DMS 273 treated with DMSO at 0.1 percent for 48 hours (cell line): ENCODE measurements around the gene KIF1A.

Experiments used
- DNase-seq: peaks from one replicate; lab custom pipeline; 2025; lab: John Stamatoyannopoulos, UW

Gene KIF1A

DNA sequence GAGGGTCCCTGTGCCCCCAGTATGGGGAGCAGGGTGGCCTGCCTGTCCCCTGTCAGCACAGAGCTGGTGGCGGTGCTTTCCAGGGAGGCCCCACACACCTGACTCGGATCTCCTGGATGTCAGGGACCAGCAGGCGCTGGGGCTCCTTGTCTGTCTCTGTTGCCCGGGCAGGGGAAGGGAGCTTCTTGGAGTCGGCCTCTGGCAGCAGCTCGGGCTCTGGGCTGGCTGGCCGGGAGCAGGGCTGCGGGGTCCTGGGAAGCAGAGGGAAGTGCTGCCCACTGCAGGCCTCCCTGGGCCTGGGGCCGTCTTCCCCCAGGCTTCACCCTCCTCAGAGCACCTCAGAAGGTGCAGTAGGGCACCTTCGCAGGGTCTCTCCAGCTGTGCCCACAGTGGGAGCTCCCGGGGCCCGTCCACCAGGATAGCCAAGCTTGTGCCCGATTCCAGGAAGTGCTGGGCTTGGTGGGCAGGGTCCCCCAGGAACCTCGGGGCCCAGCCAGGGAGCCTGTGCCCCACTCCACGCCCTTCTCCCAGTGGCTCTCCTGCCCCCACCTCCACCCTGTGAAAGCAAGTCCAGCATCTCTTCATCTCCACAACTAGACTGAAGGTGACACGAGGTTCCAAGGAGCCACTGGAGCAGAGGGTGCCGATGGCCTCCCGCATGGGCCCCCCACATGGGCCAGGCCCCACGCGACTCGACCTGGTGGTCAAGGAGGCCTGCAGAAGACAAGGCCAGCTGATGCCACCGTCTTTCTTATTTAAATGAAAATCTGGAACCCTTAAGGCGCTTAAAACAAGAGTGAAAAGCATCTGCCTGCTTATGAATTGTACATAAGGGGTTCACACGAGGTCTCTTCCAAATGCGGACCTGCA is 100.1 kb downstream of the KIF1A start:
- DNase-seq: no peak

DNA sequence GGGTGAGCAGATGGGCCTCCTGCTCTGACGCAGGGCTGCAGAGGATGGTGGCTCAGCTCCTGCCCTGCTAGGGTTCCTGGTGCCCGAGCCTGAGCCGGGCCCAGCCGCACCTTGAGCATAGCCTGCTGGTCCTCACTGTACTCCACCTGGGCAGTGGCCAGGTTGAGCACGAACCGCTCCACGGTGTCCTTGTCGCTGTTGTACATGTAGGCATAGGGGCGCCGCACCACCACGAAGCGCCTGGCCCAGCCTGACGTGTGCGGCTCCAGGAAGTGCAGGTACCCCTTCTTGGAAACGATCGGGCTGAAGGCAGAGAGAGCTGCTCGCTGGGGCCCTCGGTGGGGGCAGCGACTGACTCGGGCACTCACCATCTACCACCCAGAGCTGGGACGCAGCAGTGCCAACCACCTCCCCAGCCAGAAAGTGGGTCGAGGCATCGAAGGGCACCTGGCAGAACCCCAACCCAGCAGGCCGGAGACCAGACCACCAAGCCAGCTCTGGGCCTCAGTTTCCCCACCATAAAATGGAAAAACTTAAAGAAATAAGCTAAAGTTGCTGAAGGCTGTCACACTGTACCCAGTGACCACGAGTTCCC is 101.0 kb downstream of the KIF1A start:
- no peak for DNase-seq

GRCh38 chr2:240717681-240718581 is 102.1 kb downstream of the KIF1A start:
- DNase-seq: no peak

DNA sequence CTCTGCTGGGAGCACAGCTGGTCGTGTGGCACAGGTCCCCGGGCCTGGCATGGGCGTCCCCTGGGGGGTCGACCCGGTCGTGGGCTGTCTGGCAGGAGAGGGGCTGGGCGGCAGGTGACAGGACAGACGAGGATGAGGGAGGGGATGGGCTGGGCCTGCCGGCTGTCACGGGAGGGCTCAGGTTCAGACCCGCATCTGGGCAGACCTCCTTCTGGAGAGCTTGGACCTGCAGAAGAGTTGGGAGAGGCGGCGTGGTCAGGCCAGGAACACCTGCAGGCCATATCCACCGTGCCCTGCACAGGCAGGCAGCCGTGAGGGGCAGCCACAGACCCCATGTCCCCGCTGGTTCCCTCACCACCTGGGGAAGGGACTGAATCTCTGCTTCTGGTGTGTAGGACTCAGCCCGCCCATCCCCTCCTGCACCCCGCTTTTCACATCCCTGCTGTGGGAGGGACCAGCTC is 102.8 kb downstream of the KIF1A start:
- no peak for DNase-seq

- DNase-seq: no peak
Measured at GRCh38 chr2:240716130-240716798, 103.8 kb downstream of the KIF1A start.

DNA sequence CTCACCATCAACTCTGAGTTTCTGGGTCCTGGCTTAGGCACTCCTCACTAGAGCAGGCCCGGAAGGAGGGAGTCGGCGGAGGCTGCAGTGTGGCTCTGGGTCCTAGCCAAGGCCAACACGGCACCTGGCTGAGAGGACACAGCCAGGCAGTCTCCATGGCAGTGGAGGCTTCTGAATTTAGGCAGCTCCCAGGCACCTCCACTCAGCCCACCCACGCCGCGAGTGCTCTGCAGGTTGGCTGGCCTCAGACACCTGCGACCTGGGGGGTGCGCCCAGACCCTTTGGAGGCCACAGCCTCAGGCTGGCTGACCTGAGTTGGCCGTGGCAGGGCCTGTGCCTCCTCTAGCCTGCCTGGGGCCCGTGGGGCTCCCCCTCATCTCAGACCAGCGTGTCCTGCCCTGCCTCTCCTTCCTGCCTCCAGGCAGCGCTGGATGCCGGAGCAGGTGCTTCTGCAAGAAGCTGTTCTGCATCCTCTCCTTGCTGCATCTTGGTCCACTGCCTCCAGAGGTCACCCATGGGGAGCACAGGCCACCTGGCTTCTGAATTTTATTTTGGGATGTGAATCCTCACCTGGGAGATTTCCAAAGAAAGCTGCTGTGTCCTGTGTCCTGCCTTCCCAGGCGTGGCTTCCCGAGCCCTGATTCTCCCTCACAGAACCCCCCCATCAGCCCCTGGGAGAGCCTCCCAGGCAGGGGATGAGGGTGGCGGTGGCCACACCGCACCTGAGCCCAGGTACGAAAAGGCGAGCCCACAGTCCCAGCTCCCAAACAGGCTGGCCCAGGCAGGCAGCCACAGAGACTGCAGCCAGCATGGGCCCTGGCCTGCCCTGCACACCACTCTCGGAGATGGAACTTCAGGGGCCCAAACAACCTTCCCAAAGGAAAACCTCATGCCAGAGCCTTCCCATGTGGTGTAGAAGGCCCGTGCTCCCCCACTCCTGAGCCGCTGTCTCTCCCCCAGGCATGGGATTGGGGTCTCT is 105.0 kb downstream of the KIF1A start:
- no peak for DNase-seq

- DNase-seq: no peak
Measured at GRCh38 chr2:240713928-240714746, 105.9 kb downstream of the KIF1A start.

GRCh38 chr2:240713071-240713927 is 106.7 kb downstream of the KIF1A start:
- no peak for DNase-seq

DNA sequence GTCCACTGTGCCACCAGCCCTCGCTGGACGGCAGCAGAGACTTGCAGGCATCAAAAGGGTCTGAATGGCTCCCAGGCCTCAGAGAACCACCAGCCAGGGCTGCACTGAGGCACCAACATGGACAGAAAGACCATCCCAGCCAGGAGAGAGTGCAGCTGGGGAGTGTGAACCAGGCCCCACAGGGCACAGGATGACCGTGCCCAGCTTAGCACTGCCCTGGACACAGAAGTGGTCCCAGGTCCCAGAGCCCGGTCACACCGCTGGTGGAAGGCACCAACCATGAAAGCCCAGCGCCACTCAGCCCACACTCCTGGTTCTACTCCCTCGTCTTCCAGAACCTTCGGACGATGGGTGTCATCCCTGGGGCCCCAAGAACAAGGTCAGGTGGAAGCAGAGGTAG is 107.9 kb downstream of the KIF1A start:
- no peak for DNase-seq

- DNase-seq: no peak
Measured at GRCh38 chr2:240711701-240712100, 108.3 kb downstream of the KIF1A start.

- DNase-seq: no peak
Measured at GRCh38 chr2:240711296-240711695, 108.7 kb downstream of the KIF1A start.

DNA sequence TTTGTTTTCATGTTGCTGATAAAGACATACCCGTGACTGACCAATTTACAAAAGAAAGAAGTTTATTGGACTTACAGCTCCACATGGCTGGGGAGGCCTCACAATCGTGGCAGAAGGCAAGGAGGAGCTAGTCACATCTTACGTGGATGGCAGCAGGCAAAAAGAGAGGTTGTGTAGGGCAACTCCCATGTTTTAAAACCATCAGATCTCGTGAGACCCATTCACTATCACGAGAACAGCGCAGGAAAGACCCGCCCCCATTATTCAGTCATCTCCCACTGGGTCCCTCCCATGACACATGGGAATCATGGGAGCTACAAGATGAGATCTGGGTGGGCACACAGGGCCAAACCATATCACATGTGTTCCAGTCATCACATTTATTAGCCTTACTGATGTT is 111.6 kb downstream of the KIF1A start:
- DNase-seq: no peak

DNA sequence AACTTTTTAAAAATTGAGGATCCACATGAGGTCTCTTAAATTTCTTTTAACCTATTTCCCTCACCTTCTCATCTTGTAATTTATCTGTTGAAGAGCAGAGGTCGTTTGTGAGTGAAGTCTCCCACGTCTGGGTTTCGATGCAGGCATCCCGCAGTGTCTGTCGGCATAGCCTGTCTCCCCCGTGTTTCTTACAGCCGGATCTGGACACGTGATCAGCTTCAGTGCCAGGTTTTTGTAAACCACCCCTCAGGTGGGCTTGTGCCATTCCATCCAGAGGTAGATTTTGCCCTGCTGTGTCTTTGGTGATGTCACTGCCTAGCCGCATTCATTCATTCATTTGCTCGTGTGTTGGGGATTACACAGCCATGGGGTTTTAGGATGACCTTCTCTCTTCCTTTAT is 112.2 kb downstream of the KIF1A start:
- DNase-seq: no peak

- DNase-seq: no peak
Measured at GRCh38 chr2:240707043-240707756, 112.8 kb downstream of the KIF1A start.

DNA sequence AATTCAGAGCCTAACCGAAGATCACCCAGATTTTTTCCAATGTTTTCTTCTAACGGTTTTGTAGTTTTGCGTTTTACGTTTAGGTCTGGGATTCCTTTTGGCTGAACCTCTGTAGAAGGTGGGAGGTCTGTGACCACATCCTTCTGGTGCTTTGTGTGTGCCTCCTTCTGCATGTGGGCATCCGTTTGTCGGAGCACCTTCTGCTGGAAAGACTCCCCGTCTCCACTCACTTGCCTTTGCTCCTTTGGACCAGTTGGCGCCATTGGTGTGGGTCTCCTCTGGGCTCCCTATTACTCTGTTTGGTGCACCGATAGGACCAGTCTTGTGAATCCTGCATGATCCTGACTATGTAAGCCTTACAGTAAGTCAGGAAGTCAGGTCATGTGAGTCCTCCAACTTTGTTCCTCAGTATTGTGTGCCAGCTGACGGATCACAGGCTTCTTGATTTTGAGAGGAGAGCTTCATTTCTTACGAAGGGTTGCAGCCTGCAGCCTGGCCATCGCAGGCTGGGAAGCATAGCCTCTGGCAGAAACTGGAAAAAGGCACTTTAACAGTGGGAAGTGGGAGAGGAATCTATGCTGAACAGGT is 114.7 kb downstream of the KIF1A start:
- DNase-seq: no peak

- no peak for DNase-seq
Measured at GRCh38 chr2:240704651-240705050, 115.4 kb downstream of the KIF1A start.

GRCh38 chr2:240703417-240704341 is 116.3 kb downstream of the KIF1A start:
- DNase-seq: no peak
